Fibroblast of skin of right quadriceps (primary cell): ENCODE measurements around the gene RNF169.

Source experiments
- DNase-seq: peaks from one replicate; pipeline ENCODE4 v3.0.0-alpha.2; 2013

RNF169 gene, protein sequence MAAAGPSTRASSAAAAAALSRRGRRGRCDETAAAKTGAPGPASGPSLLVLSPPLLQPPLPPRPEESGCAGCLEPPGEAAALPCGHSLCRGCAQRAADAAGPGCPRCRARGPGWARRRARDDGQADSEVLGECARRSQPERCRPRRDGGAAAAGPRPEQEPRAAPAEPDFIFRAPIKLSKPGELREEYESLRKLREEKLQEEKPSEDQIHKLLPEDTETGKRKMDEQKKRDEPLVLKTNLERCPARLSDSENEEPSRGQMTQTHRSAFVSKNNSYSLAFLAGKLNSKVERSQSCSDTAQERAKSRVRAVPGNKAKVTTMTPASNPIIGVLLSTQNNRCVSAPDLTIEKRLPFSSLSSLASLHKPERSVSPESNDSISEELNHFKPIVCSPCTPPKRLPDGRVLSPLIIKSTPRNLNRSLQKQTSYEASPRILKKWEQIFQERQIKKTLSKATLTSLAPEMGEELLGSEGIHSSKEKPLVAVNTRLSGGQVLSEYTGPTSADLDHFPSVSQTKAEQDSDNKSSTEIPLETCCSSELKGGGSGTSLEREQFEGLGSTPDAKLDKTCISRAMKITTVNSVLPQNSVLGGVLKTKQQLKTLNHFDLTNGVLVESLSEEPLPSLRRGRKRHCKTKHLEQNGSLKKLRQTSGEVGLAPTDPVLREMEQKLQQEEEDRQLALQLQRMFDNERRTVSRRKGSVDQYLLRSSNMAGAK

DNA sequence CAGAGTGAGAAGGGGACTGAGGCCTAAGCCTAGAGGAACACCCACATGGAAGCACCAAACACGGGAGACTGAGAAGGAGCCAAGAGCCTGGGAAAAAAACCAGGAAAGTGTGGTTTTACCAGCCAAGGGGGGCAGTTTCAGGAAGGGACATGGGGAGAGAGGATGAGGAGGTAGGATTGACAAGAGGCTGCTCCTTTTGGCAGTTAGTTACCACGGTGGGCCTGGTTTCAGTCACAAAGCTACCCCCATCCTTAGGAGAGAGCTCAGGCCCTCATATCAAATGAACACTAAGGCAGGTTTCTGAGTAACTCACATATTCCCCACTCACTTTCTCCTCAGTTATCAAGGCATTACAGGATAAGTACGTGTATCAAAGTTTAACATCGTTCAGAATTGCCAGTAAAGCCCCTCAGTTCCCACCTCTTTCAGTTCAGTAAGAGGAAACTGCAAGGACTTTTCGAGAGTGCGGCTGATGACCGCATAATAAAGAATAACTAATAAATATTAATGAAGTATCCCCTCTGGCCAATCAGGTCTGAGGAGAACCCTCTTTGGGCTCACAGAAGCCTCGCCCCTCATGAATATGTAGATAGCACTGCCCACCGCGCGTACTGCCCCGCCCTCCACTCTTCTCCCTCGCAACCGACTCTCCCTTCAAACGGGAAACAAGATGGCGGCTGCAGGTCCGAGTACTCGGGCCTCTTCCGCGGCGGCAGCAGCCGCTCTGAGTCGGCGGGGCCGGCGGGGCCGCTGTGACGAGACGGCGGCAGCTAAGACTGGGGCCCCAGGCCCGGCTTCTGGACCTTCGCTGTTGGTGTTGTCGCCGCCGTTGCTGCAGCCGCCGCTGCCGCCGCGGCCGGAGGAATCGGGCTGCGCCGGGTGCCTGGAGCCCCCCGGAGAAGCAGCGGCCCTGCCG is at the start of gene RNF169:
RNF169 (plus strand) TSS at position 639 of the 916 bp plus-strand sequence; CDS start at position 671, 32 bp downstream.
- DNase-seq = peak; percentile 95

DNA sequence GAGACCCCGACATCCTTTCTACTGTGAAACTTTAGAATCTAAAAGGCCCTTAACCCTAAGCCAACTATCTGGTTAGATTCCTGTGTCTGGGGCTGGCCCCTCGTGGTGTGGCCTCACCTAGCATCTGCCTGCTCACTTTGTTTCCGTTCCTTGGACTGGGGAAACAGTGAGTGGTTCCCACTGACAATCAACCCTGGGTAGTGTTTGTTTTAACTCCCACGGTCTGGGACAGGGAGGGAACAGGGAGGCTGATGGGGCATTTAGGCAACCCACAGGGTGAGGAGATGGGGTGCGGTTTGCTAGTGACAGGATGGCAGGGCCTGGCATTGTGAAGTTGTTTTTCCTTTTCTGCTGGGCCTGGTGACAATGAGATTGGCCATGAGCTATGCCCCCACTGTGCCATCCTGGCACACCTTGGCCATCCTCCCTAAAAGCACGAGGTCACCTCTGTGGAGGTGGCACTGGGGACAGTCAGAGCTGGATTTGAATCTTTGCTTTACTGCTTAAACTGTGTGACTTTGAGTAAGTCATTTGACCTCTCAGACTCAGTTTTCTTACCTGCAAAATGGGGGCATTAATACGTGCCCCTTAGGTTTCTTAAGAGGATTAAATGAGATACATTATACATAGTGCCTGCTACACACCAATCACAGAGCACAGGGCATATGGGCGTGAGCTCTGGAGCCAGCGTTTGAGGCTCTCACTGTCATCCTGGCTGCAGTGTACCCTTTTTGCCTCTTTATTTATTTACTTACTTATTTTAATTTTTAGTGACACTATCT is 48.8 kb upstream of the RNF169 start:
- no peak for DNase-seq

DNA sequence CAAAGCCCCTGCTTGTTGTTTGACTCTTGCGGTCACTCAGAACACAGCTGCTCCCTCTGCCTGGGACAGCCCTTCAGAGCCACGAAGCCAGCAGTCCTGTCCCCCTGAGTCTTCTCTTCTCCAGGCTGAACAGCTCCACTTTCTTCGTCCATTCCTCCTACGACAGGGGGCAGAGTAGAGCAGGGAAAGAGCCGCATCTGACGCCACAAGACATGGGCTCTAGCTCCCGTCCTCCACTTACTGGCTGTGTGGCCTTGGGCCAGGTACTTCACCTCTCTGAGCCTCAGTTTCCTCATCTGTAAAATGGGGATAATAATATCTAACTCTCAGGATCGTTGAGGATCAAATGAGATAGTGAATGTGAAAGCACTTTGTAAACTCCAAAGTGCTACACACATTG is 47.3 kb upstream of the RNF169 start:
- peak; percentile 14 for DNase-seq

DNA sequence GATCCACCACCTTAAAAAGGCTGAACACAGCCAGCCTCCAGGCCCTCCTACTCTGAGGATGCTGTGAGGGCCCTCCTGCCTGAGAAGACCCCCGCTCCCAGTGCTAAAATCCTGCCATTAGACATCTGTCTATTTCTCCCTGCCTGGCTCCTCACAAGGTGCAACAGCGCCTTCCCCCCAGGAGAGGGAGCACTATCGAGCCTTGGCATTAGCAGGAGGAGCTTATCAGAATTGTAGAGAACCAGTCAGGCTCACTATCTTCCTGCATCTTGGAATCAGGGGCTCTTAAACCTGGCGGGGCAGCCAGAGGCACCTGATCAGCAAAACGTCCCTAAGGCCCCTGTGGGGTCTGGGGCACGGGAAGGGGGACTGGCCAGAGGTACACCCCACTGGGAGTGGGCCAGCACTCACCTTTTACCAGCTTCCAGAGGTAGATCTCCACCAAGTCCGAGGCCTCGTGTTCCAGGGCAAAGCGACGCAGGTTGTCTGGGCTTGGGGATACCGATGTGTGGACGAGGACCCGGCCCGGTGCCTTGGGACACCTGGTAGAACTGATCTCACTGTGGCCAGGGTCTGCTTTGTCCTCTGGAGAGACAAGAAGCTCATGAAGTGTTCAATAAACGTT is 46.2 kb upstream of the RNF169 start:
- DNase-seq = peak; percentile 67

DNA sequence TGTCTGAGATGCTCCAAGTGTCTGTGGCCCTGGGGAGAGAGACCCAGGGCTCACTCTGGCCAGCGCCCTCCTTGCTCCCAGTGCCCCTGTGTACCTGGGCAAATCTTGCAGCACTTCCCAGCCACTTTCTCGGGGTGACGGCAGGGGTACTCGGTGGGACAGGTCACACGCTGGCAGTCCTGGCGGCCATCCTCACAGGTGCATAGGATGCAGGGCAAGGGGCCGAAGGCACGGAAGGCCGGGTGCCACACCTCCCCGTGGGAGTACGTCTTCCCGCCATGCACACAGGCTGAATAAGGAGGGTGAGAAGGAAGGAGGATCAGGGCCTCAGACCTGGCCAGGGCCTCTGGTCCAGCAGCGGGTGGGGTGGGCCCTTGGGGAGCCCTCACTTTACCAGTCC is 45.4 kb upstream of the RNF169 start:
- DNase-seq = no peak

DNA sequence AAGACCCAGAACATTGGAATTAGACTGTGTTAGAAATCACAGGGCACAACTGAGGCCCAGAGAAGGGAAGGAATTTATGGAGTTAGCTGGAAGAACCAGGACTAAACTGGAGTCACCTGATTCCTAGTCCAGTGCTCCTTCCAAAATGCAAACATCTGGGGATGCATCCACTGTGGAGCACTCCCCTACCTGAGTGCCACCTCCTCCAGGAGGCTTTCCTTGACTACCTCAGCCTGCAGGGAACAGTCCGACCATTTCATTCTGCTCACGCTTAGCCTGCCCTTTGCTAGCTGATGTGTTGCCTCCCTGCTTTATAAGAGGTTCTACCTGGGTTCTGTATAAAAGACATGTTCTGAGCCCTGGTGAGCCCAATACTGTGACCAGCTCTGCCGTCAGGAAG is 41.5 kb upstream of the RNF169 start:
- no peak for DNase-seq

DNA sequence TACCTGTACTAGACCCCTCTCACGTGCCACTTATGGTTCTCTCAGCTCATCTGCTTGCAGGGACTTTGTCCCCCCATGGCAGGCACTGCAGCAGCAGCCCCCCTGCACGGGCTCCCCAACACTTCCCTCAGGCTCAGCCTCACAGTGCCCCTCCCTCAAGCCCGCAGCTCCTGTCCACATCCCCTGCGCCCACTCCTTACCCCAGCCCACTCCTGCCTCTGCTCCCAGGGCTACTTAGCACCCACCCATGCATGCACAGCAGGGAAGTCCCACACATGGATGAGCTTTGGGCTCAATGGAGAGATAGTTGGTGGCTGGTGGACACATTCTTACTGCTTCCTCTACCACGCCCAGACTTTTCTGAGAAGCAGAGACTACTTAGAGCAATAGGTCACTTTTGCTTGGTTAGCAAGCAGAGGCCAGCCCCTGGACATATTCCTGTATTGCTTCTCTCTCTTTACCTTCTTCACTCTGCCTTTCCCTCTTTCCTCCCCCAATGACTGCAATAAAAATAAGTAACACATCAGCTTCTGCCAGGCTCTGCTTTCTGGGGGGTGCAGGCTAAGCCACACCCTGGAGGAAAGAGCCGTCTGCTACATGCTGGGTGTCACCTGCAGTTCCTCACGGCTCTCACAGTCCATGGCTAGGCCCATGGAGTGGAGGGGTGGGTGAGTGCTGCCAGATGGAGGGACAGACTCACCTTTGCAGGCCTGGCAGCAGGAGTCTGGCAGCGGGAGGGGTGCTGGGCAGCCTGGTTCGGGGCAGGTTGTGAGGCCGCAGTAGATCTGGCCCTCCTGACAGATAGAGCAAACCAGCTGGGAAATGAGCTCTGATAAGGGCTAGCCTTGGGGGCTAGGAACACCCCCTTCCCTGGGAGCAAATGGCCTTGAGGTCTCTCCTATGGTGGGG is 40.8 kb upstream of the RNF169 start:
- no peak for DNase-seq

DNA sequence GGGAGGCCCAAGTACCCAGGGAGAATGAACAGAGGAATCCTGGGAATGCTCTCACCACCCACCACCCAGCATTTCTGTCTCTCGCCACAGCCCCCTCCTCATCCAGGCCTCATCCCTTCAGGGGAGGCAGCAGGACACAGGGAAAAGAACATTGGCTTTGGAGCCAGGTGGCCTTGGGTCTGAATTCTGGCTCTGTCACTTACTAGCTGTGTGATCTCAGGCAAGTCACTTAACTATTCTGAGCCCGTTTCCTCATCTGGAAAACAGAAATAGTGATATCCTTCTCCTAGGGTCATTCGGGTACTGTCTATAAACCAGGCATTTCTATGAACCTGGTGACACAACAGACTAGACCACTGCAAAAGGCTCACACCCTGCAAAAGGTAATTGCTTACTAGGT is 39.5 kb upstream of the RNF169 start:
- DNase-seq = no peak

DNA sequence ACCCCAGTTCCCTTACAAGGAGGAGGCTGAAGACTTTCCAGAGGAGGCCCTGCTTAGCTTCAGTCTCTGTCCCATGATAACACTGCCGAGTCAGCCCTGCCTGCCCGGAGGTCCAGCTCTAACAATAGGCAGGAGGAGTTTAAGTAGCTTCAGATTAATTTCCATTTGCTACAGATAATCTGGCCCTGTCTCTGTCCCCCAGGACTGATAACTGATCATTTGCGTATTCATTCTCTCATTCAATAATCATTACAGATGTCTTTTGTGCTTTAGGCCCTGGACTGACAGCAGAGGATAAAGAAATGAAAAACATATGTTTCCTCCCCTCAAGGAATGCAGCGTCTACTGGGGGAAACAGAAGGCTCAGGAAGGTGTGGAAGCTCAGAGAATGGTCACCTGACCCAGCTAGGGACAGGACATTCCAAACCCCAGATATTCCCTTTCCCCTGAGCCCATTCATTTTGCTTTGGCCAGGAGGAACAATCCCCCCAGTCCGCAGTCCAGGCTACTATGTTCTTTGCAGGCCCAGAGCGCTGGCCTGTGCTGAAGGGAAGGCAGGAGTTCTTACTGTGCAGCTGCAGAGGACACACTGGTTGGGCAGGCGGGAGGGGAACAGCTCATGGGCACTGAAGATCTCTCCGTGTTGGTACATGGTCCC is 38.2 kb upstream of the RNF169 start:
- peak; percentile 55 for DNase-seq

DNA sequence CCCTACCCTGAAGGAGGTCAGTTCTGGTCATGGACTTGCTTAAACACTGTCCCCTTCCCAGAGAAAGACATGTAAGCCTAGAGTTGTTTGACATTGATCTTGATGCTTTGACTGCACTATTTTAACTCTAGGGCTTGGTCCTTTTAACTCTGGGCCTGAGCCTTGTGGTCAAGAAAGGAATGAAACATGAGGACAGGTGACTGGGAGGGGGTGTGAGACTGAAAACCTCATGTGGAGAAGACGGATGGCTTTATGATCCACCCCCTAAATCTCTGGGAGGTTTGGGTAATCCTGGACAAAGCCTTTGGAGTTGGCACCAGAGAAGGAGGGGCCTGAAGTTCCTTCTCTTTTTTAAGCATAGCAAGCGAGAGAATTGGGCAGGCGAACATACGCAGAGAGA is 35.0 kb upstream of the RNF169 start:
- no peak for DNase-seq

DNA sequence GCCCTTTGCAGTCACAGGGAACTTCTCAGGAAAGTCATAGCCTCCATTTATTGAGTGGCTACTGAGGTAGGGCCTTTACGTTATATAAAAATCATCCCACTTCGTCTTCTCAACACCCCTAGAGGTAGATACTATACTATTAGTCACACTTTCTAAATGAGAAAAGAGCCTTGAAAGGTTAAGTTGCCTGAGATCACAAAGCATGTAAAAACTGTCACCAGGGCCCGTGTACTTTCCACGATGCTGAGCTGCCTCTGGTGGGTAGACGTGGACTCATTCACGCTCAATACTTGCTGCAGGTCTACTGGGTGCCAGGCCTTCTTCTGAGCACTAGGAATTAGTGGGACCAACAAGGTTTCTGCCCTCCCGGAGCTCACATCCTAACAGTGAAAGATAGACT is 33.7 kb upstream of the RNF169 start:
- DNase-seq = no peak

DNA sequence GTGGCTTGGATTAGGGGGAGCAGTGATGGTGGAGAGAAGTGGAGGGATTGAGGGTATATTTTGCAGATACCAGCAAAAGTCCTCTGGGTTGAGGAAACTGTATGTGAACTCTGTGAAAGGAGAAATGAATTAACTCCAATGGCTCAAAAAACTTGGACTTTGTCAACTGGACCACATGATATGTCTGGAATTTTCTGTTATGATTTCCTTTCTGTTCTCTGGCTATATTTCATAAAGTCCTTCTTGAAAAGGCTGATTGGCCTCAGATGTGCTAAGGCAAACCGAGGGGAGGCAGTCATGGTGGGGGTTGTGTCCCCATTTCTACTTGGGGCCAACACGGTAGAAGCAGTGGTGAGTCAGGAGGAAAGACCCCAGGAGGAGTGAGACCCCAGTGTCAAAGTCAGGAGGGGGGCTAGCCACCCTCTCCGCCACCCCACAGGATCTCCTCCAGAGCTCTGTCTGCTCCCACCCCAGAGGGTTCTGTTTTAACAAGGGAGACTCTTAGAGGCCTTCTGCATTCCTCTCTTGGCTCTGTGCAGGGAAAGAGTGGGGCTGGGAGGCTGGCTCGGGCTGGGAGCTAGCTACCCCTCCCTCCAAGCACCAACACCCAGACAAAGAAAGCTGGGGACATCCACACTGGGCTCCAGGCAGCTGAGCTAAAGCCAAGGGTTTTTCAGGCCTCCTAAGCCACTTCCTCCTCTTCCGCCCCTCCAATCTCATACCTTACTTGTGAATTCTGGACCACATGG is 31.3 kb upstream of the RNF169 start:
- no peak for DNase-seq

DNA sequence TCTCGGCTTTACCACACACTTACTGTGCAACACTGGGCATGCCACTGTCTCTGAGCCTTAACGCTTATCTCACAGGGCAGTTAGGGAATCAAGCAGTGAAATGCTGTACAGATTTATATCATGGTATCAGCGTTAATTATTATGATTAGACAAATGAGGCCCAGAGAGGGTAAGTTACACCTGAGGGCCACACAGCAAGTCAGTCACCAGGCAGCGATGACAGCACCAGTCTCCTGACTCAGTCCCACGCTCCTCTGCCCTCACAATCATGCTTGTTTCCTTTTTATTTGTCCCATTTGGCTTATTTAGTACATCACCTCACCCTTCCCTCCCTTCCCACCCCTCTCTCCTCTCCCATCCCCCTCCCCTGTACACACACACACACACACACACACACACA is 29.6 kb upstream of the RNF169 start:
- DNase-seq = no peak

DNA sequence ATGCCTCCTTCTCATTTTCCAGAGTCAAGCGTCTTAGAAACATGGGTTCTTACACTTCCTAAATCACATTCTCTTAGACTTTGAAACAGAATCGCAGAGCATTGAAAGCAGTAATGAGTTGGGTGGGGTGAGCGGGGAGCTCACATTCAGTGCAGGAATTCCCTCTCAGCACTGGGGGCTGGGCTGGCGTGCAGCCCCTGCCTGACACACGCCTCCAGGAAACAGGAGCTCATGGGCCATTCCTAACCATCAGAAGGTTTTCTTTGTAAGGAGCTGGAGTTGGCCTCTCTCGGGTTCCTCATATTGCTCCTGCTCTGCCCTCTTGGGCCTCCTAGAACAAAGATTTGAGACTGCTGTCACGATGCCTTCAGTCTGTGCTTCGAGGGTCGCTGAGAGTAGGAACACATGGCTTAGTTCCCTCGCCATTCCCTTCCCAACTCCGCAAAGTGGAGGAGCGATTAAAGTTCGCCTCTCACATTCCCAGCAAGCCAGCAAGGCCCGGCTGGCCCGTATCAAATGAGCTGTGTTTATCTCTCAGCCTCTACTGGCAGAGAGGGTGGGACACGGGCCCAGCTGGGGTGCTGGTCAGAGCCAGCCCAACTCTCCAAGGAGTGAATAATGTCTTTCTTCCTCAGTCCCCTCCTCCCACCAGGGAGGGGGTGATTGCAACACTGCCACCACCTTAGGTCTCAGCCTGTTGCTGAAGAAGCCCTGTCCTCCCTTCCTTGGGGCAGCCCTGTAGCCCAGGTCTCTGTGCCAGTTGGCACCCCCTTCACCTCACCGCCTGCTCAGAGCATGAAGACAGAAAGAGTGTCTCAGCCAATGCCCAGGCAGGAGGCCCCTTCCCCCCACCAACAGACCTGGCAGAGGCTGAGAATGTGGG is 27.8 kb upstream of the RNF169 start:
- DNase-seq = peak; percentile 14

DNA sequence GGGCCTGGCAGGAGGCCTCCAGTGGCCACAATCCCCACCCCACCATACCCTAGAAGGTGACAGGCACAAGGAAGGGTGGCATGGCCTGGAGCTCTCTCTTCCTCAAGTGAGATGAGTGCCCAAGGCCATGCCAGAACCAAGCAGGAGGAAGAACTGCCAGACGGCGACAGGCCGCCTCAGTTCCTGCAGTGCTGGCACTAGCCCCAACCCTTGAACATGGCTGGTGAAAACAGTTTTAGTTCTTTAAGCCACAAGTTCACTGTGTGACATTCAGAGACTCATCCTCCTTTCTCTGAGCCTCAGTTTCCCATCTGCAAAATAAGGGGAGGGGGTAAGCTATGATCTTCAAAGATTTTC is 27.2 kb upstream of the RNF169 start:
- no peak for DNase-seq

DNA sequence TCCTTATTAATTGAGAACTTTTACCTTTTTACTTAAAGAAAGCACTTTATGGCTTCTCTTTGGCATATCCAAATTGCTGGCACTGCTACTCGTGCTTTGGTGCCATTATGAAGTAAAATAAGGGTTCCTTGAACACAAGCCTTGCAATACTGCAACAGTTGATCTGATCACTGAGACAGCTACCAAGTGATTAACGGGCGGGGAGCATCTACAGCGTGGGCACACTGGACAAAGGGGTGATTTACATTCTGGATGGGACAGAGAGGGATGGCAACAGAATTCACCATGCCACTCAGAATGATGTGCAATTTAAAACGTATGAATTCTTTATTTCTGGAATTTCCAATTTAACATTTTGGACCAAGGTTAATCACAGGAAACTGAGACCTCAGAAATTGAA is 25.1 kb upstream of the RNF169 start:
- DNase-seq = no peak

DNA sequence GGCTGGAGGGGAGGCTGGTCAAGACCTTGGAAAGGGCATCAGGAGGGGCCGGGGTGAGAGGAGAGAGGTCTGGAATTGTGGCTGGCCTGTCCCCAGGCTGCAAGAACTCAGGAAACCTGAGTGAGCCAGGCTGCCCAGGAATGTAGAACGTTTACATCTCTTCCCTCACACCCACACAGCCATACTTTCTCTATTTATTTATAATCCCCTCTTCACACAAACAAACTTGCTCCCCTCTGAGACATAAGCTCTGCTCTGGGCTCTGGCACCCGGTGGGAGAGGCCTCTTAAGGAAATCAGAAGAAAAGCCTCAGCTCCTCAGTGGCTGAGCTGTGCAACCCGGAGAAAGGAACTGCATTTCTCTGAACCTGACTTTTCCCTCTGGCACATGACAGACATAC is 22.9 kb upstream of the RNF169 start:
- DNase-seq = no peak

DNA sequence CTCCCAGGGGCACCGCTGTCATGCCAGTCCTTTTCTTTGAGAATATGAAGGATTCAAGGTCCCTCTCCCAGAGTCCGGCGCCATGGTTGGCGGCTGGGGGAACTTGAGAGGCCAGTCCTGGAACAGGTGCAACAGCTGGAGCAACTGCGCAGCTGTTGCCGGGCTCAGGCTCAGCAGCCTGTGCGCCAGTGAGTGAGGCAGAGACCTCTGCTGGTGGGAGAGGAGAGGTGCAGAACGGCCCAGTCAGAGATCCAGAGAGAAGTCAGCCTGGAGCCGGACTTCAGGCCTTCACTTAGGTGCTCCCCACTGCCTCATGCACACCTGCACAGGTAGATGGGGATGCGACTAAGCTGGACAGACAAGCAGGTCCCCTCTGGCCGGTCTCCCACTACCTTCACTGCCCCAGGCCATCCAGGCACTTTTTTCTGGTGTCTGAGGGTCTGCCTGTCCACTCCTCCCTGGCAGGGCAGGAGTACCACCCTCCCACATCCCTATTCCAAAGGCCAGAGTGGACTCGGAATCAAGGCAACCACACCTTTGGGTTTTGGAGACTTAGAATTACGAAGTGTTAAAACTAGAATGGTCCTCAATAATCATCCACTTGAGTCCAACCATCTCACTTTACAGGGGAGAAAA is 22.0 kb upstream of the RNF169 start:
- DNase-seq = peak; percentile 57
